HG03060 (cell line): ENCODE data around the gene DMKN.
A peak's percentile ranks its signal among the peaks of the same experiment; 100 is the strongest.
"Not testable (repeated sequence)": the region's sequence is repeated elsewhere in the genome, so short reads cannot be mapped to it uniquely, and the experiment has no call there.

ENCODE experiments used
- ATAC-seq: cut with Tn5 transposase; IDR thresholded peaks from one replicate; pipeline ENCODE4 v1.9.1; 2021; ENCODE audit warnings: low read depth, moderate number of reproducible peaks; ENCODE audit not compliant: unreplicated experiment

Gene DMKN

GRCh38 chr19:35501684-35502083, 11.8 kb downstream of the DMKN start:
- ATAC-seq = no peak

GRCh38 chr19:35500611-35501010, 12.8 kb downstream of the DMKN start:
- ATAC-seq = no peak

- no peak for ATAC-seq
These were observed 14.4 kb downstream of the DMKN start for GRCh38 chr19:35498984-35499527.

- no peak for ATAC-seq
These were observed 15.2 kb downstream of the DMKN start for GRCh38 chr19:35498220-35498619.

GRCh38 chr19:35497406-35497805, 16.0 kb downstream of the DMKN start:
- ATAC-seq = no peak

- no peak for ATAC-seq
These were observed 18.1 kb downstream of the DMKN start for GRCh38 chr19:35495107-35496064.

GRCh38 chr19:35493971-35494370, 19.5 kb downstream of the DMKN start:
- ATAC-seq = no peak

GRCh38 chr19:35491836-35492360, 21.6 kb downstream of the DMKN start:
- ATAC-seq = no peak

GRCh38 chr19:35490364-35490763, 23.1 kb downstream of the DMKN start, which contains the start of gene KRTDAP:
Gene KRTDAP (minus strand): TSS chr19:35490464. CDS start chr19:35490442, 22 bp downstream.
- ATAC-seq = no peak

GRCh38 chr19:35488677-35489076, 24.8 kb downstream of the DMKN start:
- no peak for ATAC-seq

GRCh38 chr19:35487656-35488182, 25.7 kb downstream of the DMKN start:
- ATAC-seq = no peak

- no peak for ATAC-seq
These were observed 27.2 kb downstream of the DMKN start for GRCh38 chr19:35486268-35486708.

GRCh38 chr19:35484252-35485036, 29.0 kb downstream of the DMKN start:
- ATAC-seq = peak; percentile 86

GRCh38 chr19:35483089-35483488, 30.4 kb downstream of the DMKN start:
- ATAC-seq = no peak

- ATAC-seq = no peak
These were observed 34.4 kb downstream of the DMKN start for GRCh38 chr19:35478794-35479677.

- ATAC-seq = no peak
These were observed 37.3 kb downstream of the DMKN start for GRCh38 chr19:35476149-35476548.

GRCh38 chr19:35474594-35474993, 38.9 kb downstream of the DMKN start:
- not testable (repeated sequence) for ATAC-seq

GRCh38 chr19:35474104-35474503, 39.3 kb downstream of the DMKN start:
- no peak for ATAC-seq

- ATAC-seq = no peak
These were observed 41.5 kb downstream of the DMKN start for GRCh38 chr19:35471946-35472345.
